C4-2B (cell line): Measurements from ENCODE around the gene DHX36.

Experiments
- ZFX ChIP-seq: fragments of 450-650 bp; IDR thresholded peaks from 2 replicates; pipeline ENCODE4 v1.6.1; 2017
- TF ChIP-seq, protein P1 (sequence below): fragments of 450-650 bp; conservative IDR thresholded peaks from 2 replicates; pipeline ENCODE4 v1.5.1; 2017; ENCODE audit warnings: mild to moderate bottlenecking

DNA sequence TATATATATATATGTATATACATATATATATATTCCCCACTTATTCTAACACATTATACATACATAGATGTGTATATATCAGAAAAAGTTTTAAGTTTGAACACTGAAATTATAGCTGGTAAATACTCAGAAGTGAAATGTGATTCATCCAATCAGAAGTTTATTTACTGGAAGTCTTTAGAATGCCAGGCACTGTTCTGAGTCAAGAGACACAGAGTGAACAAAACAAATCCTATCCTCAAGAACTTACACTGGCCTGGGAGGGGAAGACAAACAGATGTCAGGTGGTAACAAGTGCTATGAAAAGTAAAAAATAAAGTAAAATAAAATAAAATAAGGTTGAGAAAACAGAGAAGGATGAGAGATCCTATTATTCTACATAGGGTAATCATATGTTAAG, 13.4 kb downstream of the DHX36 start:
- TF ChIP-seq, protein P1, sequence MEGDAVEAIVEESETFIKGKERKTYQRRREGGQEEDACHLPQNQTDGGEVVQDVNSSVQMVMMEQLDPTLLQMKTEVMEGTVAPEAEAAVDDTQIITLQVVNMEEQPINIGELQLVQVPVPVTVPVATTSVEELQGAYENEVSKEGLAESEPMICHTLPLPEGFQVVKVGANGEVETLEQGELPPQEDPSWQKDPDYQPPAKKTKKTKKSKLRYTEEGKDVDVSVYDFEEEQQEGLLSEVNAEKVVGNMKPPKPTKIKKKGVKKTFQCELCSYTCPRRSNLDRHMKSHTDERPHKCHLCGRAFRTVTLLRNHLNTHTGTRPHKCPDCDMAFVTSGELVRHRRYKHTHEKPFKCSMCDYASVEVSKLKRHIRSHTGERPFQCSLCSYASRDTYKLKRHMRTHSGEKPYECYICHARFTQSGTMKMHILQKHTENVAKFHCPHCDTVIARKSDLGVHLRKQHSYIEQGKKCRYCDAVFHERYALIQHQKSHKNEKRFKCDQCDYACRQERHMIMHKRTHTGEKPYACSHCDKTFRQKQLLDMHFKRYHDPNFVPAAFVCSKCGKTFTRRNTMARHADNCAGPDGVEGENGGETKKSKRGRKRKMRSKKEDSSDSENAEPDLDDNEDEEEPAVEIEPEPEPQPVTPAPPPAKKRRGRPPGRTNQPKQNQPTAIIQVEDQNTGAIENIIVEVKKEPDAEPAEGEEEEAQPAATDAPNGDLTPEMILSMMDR: no peak
- TF ChIP-seq ZFX: no peak
